Stimulated activated CD4-positive, alpha-beta T cell treated with anti-CD3 and anti-CD28 coated beads, Interleukin-4, amount 100 ng/mL, for 4 hours (primary cell): Measurements from ENCODE around the gene IRGC.
"Not testable (repeated sequence)": the region's sequence is repeated elsewhere in the genome, so short reads cannot be mapped to it uniquely, and the experiment has no call there.

Experiments
- DNase-seq, 2 experiments: peaks; one replicate each; pipeline ENCODE4 v3.0.0-alpha.2; 2020

The IRGC gene, protein sequence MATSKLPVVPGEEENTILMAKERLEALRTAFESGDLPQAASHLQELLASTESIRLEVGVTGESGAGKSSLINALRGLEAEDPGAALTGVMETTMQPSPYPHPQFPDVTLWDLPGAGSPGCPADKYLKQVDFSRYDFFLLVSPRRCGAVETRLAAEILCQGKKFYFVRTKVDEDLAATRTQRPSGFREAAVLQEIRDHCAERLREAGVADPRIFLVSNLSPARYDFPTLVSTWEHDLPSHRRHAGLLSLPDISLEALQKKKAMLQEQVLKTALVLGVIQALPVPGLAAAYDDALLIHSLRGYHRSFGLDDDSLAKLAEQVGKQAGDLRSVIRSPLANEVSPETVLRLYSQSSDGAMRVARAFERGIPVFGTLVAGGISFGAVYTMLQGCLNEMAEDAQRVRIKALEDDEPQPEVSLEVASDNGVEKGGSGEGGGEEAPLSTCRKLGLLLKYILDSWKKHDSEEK

GRCh38 chr19:43715776-43716175 is at the start of gene IRGC:
Gene IRGC, plus strand, starts transcription at chr19:43716076. Its CDS starts 2,483 bp downstream, at chr19:43718559.
- DNase-seq, result no peak

- DNase-seq, result no peak
Observed at GRCh38 chr19:43667126-43667875, 48.6 kb upstream of the IRGC start.

- DNase-seq, result no peak
Observed at GRCh38 chr19:43667876-43668405, 47.9 kb upstream of the IRGC start.

GRCh38 chr19:43668406-43669109 is 47.3 kb upstream of the IRGC start:
- DNase-seq, result peak; percentile 93 to 94

DNA sequence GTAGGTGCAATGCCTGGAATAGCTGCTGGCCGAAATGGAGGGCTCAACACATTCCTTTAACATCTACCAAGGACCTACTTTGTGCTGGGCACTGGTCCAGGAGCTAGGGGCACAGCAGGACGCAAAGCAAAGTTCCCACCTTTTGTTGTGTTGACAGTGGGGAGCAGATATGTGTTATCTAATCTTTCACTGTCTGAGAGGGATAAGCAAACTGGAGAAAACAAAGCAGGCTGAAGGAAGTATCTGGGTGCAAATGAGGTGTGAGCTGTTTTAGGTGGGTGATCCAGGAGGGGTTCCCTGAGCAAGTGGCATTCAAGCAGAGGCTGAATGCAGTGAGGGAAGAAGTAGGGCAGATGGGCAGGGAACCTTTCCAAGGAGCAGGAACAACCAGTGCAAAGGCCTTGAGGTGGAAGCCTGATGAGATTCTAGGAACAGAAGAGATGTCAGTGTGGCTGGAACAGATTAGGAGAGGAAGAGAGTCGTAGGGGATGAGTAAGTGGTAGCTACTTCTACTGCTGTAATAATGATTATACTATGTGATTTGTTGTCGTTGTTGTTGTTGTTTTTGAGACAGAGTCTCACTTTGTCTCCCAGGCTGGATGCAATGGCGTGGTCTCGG is 43.7 kb upstream of the IRGC start:
- no peak for DNase-seq

GRCh38 chr19:43673637-43674036 is 42.2 kb upstream of the IRGC start:
- DNase-seq, result no peak

- DNase-seq, result no peak
Observed at GRCh38 chr19:43674183-43674582, 41.7 kb upstream of the IRGC start.

GRCh38 chr19:43674596-43674995 is 41.3 kb upstream of the IRGC start:
- no peak for DNase-seq

DNA sequence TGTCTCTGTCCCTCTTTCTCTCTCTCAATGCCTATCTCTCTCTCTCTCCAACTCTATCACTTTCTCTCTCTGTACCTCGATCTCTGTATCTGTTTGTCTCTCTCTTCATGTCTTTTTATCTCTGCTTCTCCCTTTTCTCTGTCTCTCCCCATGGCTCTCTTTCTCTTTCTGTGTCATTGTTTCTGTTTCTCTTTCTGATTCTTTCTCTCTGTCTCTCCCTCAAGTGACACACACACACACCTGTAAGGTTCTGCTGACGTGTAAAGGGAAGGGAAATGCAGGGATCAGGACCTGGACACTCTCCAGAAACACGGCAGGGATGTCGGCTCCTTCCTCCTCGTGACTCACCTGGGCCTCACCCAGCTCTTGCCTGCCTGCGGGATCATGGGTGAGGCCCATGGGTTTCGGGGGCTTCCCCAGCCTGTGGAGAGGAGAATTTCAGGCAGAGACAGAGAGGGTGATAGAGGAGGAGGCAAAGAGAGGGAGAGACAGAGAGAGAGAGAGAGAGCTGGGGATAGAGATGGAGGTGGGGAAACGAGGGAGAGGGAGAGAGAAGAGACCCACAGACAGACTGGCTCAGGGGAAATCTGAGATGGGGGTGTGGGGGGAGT is 40.5 kb upstream of the IRGC start:
- no peak for DNase-seq

DNA sequence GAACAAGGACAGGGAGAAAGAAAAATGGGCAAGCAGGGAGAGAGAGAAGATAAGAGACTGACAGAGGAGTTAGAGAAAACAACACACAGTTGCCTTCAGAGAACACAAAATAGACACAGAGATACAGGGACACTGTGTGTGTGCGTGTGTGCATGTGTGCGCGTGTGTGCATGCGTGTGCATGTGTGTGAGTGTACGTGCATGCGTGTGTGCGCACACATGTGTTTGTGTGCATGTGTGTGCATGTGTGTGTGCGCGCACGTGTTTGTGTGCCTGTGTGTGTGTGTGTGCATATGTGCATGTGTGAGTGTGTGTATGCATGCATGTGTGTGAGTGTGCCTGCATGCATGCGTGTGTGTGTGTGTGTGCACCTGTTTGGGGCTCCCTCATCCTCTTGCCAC is 40.0 kb upstream of the IRGC start:
- no peak for DNase-seq

- no peak for DNase-seq
Observed at GRCh38 chr19:43678512-43679261, 37.2 kb upstream of the IRGC start.

DNA sequence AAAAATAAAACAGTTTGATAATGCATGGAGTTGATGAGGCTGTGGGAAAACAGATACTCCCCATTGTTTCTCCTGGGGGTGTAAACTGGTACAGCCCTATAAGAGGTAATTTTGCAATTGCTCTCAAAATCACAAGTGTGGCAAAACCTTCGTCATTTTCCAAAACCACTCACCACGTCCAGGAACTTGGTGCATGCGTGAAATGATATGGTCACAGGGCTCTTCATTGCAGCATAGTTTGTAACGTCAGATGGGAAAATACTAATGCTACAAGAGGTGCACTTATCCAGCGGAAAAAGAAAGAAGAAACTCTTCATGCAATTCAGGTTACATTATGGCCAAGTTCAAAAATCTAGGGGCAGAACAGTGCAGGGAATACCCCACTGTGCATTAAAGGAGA is 34.1 kb upstream of the IRGC start:
- DNase-seq, result no peak

DNA sequence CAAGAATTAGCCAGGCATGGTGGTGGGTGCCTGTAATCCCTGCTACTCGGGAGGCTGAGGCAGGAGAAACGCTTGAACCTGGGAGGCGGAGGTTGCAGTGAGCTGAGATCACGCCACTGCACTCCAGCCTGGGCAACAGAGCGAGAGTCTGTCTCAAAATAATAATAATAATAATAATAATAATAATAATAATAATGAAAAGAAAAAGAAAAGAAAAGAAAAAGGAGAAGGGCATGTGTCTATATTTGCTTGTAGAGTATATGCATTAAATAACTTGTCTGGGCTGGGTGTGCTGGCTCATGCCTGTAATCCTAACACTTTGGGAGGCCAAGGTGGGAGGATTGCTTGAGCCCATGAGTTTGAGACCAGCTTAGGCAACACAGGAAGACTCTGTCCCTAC is 33.6 kb upstream of the IRGC start:
- not testable (repeated sequence) for DNase-seq

GRCh38 chr19:43682824-43683661 is 32.8 kb upstream of the IRGC start:
- no peak for DNase-seq

GRCh38 chr19:43683905-43684304 is 32.0 kb upstream of the IRGC start:
- no peak for DNase-seq

GRCh38 chr19:43684326-43684725 is 31.6 kb upstream of the IRGC start:
- no peak for DNase-seq

DNA sequence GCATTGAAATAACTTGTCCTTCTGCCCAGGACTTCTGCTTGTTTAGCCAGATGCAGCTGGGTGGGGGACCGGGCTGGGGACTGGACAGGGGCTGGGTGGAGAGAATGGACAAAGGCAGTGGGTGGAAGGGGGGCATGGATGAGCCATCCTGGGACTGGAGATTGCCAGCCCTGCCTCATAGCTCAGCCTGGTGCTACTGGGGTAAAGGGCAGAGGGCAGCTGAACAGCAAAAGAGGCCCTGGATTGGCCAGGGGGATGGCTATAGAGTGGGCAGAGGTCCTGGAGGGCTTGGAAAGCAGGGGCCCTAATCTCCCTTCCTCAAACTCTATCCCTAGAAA is 28.2 kb upstream of the IRGC start:
- DNase-seq, result no peak

DNA sequence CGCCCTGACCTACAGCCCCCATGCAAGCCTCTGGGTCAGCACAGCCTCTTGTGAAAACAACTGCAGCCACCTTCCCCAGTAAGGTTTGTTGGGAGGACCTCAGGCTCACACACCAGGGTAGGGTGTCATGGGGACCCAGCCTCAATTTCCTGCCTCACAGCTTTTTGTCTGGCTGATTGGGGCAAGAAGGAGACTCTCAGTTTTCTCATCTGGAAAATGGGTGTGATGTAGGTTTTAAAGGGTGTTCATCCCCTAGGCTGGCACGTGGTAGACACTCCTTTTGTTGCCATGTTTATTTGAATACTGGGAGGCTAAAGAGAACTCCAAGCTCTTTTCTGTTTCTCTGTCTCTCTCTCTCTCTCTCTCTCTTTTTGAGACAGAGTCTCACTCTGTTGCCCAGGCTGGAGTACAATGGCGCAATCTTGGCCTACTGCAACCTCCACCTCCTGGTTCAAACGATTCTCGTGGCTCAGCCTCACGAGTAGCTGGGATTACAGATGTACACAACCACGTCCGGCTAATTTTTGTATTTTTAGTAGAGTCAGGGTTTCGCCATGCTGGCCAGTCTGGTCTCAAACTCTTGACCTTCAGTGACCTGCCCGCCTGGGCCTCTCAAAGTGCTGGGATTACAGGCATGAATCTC is 27.7 kb upstream of the IRGC start:
- DNase-seq, result no peak

DNA sequence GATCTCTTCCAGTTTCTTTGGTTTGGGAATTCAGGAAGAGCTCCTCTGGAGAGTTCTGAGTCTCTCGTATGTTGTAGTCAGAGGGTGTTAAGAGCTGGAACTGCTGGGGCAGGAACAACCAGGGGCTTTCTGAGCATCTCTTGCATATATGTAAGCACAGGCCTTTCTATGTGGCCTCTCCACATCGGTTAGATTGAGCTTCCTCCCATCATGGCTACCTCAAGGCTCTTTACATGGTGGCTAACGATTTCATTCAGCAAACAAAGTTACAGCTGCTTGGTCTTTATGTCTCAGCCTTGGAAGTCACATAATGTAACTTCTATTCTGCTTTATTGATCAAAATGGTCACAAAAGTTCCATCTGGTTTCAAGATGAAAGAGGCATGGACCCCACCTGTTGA is 25.4 kb upstream of the IRGC start:
- no peak for DNase-seq

- DNase-seq, result no peak
Observed at GRCh38 chr19:43690890-43691289, 25.0 kb upstream of the IRGC start.
